Measurements from ENCODE around the gene FDXR.
"Not testable (repeated sequence)": the region's sequence is repeated elsewhere in the genome, so short reads cannot be mapped to it uniquely, and the experiment has no call there.

Gene FDXR

GRCh38 chr17:74870512-74870911 is 2.3 kb downstream of the FDXR start:
- DNase-seq: no peak

- not testable (repeated sequence) for DNase-seq
These were observed 2.8 kb downstream of the FDXR start for GRCh38 chr17:74870028-74870427.

GRCh38 chr17:74868908-74869255 is 3.9 kb downstream of the FDXR start:
- no peak for DNase-seq

- DNase-seq: no peak
These were observed 4.4 kb downstream of the FDXR start for GRCh38 chr17:74868251-74868907.

- DNase-seq: no peak
These were observed 6.5 kb downstream of the FDXR start for GRCh38 chr17:74866198-74866835.

GRCh38 chr17:74865504-74866197 is 7.1 kb downstream of the FDXR start:
- DNase-seq: no peak

GRCh38 chr17:74864866-74865395 is 7.9 kb downstream of the FDXR start:
- peak; percentile 70 for DNase-seq

GRCh38 chr17:74864297-74864865 is 8.4 kb downstream of the FDXR start:
- no peak for DNase-seq

- DNase-seq: no peak
These were observed 9.1 kb downstream of the FDXR start for GRCh38 chr17:74863420-74864296.

- DNase-seq: no peak
These were observed 9.9 kb downstream of the FDXR start for GRCh38 chr17:74862919-74863318.

- DNase-seq: peak; percentile 73
These were observed 10.5 kb downstream of the FDXR start for GRCh38 chr17:74862108-74862901.

GRCh38 chr17:74861662-74862107 is 11.1 kb downstream of the FDXR start:
- DNase-seq: no peak

GRCh38 chr17:74860872-74861661 is 11.7 kb downstream of the FDXR start:
- DNase-seq: no peak

GRCh38 chr17:74860229-74860871 is 12.4 kb downstream of the FDXR start:
- no peak for DNase-seq

- peak; percentile 24 for DNase-seq
These were observed 13.2 kb downstream of the FDXR start, which contains the start of gene GRIN2C for GRCh38 chr17:74859459-74860228. TSS of gene GRIN2C (minus strand) at chr17:74859885. CDS start at chr17:74855092, 4,793 bp downstream.

GRCh38 chr17:74858672-74859458 is 13.9 kb downstream of the FDXR start:
- DNase-seq: no peak

GRCh38 chr17:74857191-74857590 is 15.6 kb downstream of the FDXR start:
- no peak for DNase-seq

- DNase-seq: no peak
These were observed 16.7 kb downstream of the FDXR start for GRCh38 chr17:74856112-74856511.

All from activated CD4-positive, alpha-beta T cell treated with anti-CD3 and anti-CD28 coated beads, Interleukin-2, amount 50 U/mL, for 1 hour (primary cell).